Right ventricle myocardium inferior (tissue), 1 donor: ENCODE data around the gene ARID1A. TPM values are rescaled to one million over a fixed set of nuclear protein-coding genes. Genes with fewer than 3 reads are reported as not detected.
"Not testable (repeated sequence)": the region's sequence is repeated elsewhere in the genome, so short reads cannot be mapped to it uniquely, and the experiment has no call there.

Source experiments
- ATAC-seq: fragments of 200-7000 bp; cut with Tn5 transposase; one replicate; pipeline ENCODE4 v1.9.1; 2020; ENCODE audit warnings: mild to moderate bottlenecking, moderate library complexity
- DNase-seq: peaks from one replicate; pipeline ENCODE4 v3.0.0; 2021; ENCODE audit errors: missing footprints
- intact Hi-C: fragments of 100-400 bp; cut with DNase I; formaldehyde crosslinking; loops from one replicate; pipeline ENCODE4 v1.11.0; 2022
- long read RNA-seq: library from polyadenylated mRNA; unstranded; transcript quantifications from one replicate; pipeline ENCODE4 v2.0.0, GENCODE V29; 2021
- total RNA-seq: library from RNA; stranded (reverse); fragmentation: NEBNext Ultra II Directional; extraction: Animal tissue kit (Norgen Biotek cat#: 25700); gene quantifications from one replicate; pipeline ENCODE4 v1.2.1, GENCODE V29; 2021
- donor health status: DM: no; HTN: yes; CAD: no; lungs with severe emphysema.

ARID1A gene
- 27.5 TPM for total RNA-seq
- long read RNA-seq, full-length matches to known transcripts: 1 of 6 reads
- long read RNA-seq, partial matches to known transcripts: 5 of 6 reads
- long read RNA-seq, other reads (novel, unspliced or antisense): 0 of 6 reads

DNA sequence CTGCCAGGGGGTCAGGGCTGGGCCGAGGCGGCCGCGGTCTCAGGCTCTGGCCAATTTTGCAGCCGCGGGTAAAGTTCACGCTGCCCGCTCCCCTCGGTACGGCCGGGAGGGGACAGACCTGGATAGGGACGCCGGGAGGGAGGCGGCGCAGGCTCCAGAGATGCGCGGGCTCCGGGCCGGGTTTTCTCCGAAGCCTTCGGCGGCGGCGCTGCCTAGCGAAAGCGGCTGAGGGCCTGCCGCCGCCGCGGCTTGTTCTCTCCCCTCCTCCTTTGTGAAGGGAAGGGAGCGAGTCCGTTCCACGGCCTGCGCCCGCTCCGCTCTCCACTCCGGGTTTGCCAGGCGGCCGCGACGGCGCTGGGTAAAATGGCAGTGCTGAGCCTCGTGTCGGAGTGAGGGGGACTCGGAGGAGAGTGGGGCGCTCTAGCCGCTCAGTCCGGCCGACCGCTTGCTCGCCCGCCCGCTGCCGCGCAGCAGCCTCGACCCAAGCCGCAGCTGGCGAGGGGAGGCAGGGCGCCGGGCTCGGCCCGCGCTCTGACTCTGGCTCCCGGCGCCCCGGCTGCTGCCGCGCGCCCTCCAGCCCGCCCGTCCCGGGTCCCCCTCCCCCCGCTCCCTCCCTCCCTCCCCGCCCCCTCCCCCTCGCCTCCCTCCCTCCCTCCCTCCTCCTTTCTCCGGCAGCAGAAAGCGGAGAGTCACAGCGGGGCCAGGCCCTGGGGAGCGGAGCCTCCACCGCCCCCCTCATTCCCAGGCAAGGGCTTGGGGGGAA is at the start of gene ARID1A:
Gene ARID1A (plus strand): TSS at position 660 of the 763 bp plus-strand sequence. CDS start 389 bp downstream, outside the sequence.
- ATAC-seq: peak; percentile 75
- intact Hi-C loops: loop anchor here (1.0 to 5.0 kb wide), 2 partner anchors 28 to 47 kb away; no protein-coding TSS in a partner anchor
- peak; percentile 98 for DNase-seq

DNA sequence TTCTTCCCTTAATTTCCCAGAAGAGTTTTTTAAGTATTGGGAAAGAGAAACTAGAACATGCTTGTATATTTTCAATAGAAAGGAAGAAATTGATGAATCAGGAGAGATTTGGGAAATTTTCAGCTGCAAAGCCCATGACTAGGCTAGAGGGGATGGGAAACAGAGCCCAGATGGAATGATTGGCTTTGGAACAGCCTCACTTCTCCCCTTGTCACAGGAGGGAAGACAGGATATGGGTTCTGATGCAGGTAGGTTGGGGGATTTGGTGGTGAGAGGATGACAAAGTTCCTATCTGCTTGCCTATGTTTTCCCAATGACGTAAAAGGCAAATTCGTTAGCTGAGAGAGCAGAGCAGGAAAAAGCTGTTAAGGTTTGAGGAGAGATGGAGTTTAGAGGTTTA is 31.0 kb upstream of the ARID1A start:
- ATAC-seq (no peak), DNase-seq (no peak)
- intact Hi-C loops: no loop called here

DNA sequence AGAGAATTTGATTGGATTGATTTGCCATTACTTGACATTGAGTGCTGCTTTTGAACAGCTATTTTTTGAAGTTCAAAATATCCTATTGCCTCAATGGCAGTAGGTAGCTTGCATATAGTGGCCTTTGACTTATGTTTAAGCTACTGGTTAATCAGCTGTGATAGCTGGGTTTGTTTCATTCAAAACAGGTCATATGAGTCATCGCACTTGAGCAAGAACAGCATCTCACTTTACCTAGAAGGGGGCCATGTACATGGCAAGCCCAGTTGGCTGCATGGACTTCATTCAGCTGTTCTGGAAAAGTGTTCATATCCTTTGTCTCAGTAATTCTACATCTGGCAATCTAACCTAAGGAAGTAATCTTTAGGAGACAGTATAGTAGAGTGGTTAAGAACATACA is 29.0 kb upstream of the ARID1A start:
- DNase-seq (no peak), ATAC-seq (no peak)
- intact Hi-C loops: no loop called here

DNA sequence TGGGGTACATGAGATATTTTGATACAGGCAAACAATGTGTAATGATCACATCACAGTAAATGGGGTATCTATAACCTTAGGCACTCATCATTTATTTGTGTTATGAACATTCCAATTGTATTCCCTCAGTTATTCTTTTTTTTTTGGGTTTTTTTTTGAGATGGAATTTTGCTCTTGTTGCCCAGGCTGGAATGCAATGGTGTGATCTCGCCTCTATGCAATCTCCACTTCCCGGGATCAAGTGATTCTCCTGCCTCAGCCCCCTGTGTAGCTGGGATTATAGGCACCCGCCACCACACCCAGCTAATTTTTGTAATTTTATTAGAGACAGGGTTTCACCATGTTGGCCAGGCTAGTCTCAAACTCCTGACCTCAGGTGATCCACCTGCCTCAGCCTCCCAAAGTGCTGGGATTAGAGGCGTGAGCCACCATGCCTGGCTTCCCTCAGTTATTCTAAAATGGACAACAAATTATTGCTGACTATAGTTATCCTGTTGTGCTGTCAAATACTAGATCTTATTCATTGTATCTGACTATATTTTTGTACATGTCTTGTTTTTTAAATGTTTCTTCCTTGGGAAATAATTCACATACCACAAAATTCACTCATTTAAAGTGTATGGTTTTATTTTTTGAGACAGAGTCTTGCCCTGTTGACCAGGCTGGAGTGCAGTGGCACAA is 27.6 kb upstream of the ARID1A start:
- intact Hi-C loops, ATAC-seq, DNase-seq: not testable (repeated sequence)

DNA sequence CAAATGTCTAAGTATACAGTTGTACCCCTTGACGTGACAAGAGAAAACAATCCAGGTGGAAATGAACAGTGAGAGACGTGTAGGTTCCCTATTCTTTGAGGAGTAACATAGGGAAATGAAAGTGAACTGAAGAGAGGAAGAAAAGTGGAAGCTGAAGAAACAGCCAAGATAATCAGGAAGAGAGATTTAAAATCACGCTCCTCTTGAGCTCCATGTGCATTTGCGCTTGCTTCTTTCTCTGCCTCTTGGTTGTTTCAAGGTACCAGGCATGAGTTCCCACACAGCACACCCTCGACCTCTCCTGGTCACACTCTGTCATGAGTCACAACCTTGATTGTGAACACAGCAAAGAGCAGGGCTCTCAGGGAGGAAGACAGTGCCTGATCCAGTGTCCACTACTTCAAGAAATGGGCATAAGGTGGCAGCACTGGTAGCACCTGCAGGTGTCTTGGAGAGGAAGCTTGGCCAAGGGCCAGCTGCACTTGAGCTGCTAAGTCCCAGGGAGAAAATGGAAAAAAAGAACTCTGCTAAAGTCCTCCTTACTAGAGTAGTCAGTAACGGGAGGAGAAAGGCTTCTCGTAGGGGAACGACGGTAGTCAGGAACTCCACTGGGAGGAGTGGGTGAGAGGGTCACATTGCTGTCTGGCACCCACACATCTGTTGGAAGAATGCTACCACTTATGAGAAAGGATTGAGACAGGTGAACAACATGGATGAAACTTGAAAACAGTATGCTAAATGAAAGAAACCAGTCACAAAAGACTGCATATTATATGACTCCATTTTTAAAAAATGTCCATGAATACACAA is 18.3 kb upstream of the ARID1A start:
- DNase-seq (peak; percentile 84), ATAC-seq (peak; percentile 95)
- intact Hi-C loops: loop anchor here (1.0 kb wide), 2 partner anchors 75 to 112 kb away; no protein-coding TSS in a partner anchor

DNA sequence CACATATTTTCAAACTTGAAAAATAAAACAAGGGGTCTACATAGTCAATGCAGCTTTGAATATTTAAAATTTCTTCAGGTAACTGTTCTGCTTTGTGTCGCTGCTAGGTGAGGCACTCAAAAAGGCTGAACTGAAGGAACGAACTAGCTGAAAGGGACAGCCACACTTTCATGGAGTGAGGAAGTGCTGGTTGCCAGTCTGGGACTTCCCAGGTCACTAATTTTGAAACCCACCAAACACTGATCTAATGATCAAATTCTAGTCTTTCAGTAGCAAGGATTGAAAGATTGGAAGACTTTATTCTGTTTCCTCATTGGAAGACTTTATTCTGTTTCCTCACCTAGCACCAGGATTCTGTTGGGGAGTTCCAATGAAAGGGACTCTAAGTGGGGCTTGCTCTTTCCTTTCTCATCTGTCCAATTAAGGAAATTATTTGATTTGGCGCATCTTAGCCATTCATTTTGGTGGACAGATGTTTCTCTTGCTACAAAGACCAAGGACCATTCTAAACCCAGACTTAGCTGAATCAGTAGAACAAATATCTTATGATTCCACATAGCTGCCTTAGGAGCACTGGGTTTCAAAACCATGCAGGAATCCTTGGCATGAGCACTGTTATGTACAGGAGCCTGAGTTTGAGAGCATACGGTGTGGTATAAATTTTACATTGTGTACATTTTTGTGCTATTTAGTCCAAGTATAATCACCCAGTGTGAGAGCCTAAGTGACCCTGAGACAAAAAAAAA is 10.9 kb upstream of the ARID1A start:
- intact Hi-C loops: no loop called here
- ATAC-seq (no peak), DNase-seq (no peak)

DNA sequence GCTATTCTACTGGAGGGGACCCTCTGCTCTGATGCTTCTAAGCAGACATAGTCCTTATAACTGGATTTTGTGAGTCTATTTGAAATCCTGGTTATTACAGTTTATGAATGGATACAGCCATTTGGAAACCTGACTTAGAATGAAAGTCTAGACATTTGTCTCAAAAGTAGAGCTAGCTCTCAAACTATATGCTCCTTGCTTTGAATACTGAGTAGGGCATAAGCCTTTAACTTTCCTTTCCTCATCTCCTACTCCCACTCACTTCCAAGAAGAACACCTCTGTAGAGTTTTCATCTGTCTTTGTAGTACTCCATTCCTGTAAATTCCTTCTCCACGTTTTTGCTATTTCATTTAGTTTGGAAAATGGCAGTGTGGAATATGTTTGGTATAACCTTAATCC is 9.0 kb upstream of the ARID1A start:
- intact Hi-C loops: no loop called here
- DNase-seq (no peak), ATAC-seq (no peak)

DNA sequence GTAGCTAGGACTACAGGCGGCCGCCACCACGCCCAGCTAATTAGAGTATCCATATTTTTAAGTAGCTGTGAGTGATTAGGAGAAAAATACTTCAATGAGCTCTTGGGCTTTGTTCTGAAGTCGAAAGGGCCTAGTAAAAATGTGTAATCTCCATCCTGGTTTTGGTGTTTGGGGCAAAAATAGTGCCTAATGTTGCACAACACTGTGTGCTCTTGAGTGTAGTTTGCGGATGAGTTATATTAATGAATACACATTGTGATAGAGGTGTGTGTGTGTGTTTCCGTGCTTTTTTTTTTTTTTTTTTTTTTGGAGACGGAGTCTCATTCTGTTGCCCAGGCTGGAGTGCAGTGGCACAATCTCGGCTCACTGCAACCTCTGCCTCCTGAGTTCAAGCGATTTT is 6.3 kb upstream of the ARID1A start:
- DNase-seq (no peak), ATAC-seq (no peak)
- intact Hi-C loops: no loop called here

DNA sequence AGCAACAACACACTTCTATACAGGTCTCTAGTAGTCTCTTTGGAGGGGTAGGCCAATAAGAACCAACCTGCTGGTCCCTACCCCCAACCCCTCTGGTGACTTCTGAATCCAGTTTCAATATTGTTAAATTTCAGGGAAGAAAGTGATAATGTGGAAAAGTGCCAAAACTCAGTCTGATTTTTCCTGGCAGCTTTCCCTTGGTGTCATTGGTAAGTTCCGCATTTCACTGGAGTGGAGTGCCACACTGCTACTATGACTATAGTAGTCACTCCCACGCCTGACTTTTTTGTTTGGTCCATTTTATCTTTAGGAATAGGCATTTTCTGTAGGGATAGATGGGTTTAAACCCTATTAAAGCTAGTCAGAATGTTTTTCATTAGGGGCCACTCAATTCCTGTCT is 5.7 kb upstream of the ARID1A start:
- ATAC-seq (no peak), DNase-seq (no peak)
- intact Hi-C loops: no loop called here

DNA sequence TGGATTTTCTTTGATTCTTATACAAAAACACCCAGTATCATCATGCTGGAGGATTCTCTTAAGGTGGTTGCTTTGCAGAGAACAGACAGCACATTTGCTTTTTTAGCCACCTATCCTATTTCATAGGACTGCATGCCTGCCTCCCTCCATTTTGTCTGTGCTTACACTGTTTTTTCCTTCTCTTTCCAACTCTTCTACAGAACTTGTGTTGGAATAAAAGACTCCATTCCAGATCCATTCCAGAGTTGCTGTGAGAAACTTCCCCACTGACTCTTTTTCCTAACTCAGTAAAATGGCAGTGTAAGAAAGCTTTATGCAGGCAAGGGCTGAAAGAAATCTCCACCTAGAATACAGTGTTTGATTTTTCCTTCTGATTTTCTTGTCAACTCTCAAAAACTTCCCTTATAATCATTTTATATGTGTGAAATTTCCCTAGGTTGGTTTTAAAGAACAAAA is 5.2 kb upstream of the ARID1A start:
- intact Hi-C loops: no loop called here
- no peak for ATAC-seq
- DNase-seq: no peak

DNA sequence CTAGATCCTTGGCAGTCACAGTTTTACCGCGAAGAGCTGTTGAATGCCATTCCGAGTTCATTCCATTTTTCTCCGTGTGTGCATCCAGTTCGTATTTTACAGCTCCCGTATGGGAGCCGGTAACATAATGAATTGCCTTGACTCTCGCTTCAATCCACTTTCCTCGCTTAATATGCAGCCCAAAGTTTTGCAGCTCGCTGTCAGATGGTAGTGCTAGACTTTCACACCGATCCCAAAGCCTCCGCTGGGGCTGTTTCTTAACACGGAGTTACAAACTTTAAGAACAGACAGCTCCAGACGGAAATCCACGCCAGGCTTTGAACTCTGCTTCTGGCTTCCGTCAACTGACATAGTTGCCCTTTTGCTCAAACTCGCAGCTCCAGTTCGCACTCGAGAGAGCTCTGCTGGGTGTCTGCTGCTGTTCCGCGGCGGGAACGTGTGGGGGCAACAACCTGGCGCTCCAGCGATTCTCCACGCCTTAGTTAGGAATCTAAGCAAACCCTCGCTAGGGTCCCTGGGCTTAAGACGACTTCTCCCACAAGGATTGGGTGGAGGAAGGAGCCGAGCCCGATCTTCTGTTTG is 3.5 kb upstream of the ARID1A start:
- ATAC-seq (peak; percentile 59), DNase-seq (peak; percentile 88)
- intact Hi-C loops: loop anchor here (1.0 kb wide), 1 partner anchor 97 kb away; no protein-coding TSS in a partner anchor

DNA sequence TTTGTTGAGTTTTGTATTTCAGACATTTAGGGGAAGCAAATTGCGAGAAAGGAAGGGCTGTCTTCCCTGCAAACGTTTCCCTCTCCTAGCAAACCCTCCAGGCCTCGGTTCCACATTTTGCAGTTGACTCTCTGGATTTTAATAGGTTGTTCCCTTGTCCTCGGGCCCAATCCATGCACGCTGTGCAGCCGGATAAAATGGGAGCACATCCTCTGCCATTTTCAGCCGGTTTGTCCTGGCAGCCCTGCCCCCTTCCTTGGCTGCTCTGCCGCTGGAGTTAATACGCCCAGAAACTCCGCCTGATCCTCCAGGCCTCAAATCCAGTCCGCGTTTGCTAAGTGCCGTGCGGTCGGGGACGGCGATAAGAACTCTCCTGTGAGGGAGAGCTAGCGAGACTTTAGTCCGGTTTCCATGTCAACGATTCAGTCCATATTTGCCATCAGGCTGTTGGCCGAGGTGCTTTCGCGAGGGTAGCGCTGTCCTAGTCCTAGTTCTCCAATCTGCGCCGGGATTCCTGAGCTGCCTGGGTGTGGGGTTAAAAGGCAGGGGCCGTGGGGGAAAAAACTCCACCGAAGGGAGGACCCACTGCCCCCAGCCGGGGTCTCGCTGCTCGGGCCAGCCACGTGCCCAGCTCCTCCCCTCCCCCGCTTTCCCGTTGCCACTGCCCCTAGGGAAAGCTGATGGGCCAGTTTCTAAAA is 2.9 kb upstream of the ARID1A start:
- ATAC-seq: peak; percentile 73
- peak; percentile 95 for DNase-seq
- intact Hi-C loops: loop anchor here (1.0 kb wide), 1 partner anchor 96 kb away; no protein-coding TSS in a partner anchor

DNA sequence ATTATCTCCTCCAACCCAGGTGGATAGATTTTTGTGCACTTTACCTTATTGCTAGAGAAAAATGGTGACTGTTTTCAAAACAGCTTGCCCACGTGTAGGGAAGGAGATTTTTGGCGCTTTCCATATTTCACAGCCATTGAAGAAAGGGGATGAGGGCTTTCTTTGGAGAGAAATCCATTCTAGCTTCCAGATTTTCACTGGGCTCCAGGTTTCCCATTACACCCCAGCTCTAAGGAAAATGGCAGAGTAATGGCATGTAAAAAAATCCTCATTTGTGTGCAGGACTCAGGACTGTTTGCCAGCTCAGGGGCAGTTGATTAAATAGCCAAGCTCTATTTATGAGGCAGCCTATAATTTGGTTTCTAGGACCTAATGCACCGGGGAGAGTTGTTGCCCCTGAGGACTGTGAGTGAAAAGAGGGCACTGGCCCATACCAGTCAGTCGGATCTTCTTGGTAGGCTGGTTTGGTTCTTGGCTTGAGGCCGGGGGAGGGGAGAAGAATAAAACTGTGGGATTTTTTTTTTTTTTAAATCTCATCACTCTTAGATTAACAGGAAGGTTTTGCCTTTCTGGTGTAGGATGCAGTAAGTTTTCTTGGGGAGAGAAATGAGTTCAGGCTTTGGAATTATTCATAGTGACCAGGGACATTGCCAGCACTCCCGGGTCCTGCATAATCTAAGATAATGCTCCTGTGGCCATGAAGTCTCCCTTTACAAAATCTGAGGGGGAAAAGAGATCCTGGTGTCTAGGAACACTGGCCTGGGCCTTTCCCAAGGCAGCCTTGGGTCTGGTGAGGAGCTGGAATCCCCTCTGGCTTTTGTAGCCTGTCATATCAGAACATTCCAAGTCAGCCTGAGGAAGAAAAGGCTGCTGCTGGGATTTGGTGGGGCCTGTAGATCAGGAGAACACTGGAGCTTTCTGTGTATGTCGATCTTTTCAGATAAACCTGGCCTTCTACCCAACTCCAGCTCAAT is 1.9 kb upstream of the ARID1A start:
- DNase-seq: no peak
- intact Hi-C loops: no loop called here
- no peak for ATAC-seq

DNA sequence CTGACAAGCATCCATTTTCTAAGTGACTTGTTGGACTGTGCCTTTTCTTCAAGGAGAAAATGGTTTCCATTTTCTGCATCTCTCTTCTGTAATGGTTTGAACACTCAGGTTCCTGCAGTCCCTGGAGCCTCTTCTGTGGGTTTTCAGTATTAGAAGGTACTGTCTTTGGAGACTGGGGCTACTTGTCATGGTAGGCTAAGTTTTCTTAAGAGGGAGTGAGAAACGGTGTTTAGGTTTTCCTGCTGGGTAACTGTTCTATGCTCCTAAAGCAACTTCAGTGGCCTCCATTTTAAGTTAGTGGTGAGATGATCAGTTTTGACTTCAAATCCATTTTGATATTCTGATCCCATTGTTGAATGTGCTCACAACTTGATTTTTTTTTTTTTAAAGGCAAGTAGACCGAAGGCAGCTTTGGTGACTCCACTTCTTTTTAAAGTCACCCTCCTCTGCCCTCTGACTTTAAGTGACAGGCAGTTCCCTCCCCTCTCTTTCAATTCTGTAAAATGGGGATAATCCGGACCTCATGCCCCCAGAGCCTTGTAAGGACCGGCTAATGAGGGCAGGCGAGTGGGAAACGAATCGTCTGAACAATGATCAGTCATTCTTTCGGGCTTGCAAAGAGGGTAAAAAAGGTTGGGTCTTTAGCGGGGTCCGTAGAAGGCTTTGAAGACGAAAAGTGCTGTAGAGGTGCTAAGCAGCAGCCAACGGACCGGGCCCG is 1.0 kb upstream of the ARID1A start:
- DNase-seq: no peak
- intact Hi-C loops: loop anchor here (5.0 kb wide), 1 partner anchor 48 kb away; no protein-coding TSS in a partner anchor
- ATAC-seq: no peak

DNA sequence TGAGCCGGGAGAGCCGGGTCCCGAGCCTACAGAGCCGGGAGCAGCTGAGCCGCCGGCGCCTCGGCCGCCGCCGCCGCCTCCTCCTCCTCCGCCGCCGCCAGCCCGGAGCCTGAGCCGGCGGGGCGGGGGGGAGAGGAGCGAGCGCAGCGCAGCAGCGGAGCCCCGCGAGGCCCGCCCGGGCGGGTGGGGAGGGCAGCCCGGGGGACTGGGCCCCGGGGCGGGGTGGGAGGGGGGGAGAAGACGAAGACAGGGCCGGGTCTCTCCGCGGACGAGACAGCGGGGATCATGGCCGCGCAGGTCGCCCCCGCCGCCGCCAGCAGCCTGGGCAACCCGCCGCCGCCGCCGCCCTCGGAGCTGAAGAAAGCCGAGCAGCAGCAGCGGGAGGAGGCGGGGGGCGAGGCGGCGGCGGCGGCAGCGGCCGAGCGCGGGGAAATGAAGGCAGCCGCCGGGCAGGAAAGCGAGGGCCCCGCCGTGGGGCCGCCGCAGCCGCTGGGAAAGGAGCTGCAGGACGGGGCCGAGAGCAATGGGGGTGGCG is 371 bp downstream of the ARID1A start:
- ATAC-seq: peak; percentile 0
- peak; percentile 79 for DNase-seq
- intact Hi-C loops: loop anchor here (1.0 to 5.0 kb wide), 2 partner anchors 27 to 46 kb away; no protein-coding TSS in a partner anchor
